Pancreas (tissue), 10 donors: Measurements from ENCODE around the gene SRRT. TPM values are rescaled to one million over a fixed set of nuclear protein-coding genes. Genes with fewer than 3 reads are reported as not detected.
"Not testable (repeated sequence)": the region's sequence is repeated elsewhere in the genome, so short reads cannot be mapped to it uniquely, and the experiment has no call there.

ENCODE experiments used
- ATAC-seq, 4 donors: fragments of 200-7000 bp; cut with Tn5 transposase; one replicate each; pipeline versions ENCODE4 v1.8.0 to v1.9.1; 2020; ENCODE audit warnings: mild to moderate bottlenecking in 4 of 4, moderate library complexity in 4 of 4
- DNase-seq, 6 donors: peaks; one replicate each; pipeline ENCODE4 v3.0.0-alpha.2; 2020
- FAIRE-seq: peaks from 2 replicates; lab custom pipeline; 2012; peaks lifted over from hg19 to GRCh38; lab: Jason Lieb, UNC
- H3K27ac ChIP-seq, 4 donors: fragments of 200-600 bp; sonication (generic); 1 replicate in 3 of 4; 2 replicates in 1 of 4; pipeline versions ENCODE4 v1.5.0 to v1.8.0; 2020
- H3K27me3 ChIP-seq, 4 donors: fragments of 200-600 bp; one replicate each; pipeline ENCODE4 v1.8.0; 2021
- H3K36me3 ChIP-seq, 3 donors: fragments of 200-600 bp; sonication (generic) in 1 of 3; one replicate each; pipeline versions ENCODE4 v1.5.0 to v1.8.0; 2020 to 2021
- H3K4me1 ChIP-seq, 3 donors: fragments of 200-600 bp; one replicate each; pipeline ENCODE4 v1.8.0; 2021
- H3K4me3 ChIP-seq, 4 donors: fragments of 200-600 bp; sonication (generic) in 2 of 4; one replicate each; pipeline versions ENCODE4 v1.5.0 to v1.8.0; 2020 to 2021
- H3K9me3 ChIP-seq, 4 donors: fragments of 200-600 bp; one replicate each; pipeline ENCODE4 v1.8.0; 2021
- CTCF ChIP-seq, 4 donors: fragments of 200-600 bp; sonication (generic) in 3 of 4; IDR thresholded peaks; one replicate each; pipeline versions ENCODE4 v1.5.0 to v1.8.0; 2021; ENCODE audit warnings: antibody characterized with exemption in 4 of 4
- WGBS, 2 donors: extraction: QIAGEN DNeasy Blood & Tissue Kit; methylation state at CpG; one replicate each; pipeline ENCODE4 v1.1.7; 2013; 5-methylcytosine and 5-hydroxymethylcytosine counted together
- intact Hi-C, 3 donors: fragments of 100-400 bp; cut with DNase I; formaldehyde crosslinking; loops; one replicate each; pipeline versions ENCODE4 v1.11.1 to v1.14.2; 2022
- polyA plus RNA-seq, 2 donors: library from polyadenylated mRNA; stranded (reverse); fragments of 200-250 nt; gene quantifications; one replicate each; pipeline ENCODE4 v1.2.3, GENCODE V29; 2013
- total RNA-seq, 6 donors: library from RNA; stranded (reverse); fragmentation: NEBNext Ultra II Directional in 4 of 6; extraction: Animal tissue kit (Norgen Biotek cat#: 25700) in 4 of 6; gene quantifications; one replicate each; pipeline versions ENCODE4 v1.2.1 to v1.2.4, GENCODE V29; 2021 to 2023
- donor health status: healthy with polysubstance abuse.
- donor health status: DM: no; HTN: no; CAD: no; lungs with moderate emphysema.
- donor health status: DM: no; HTN: no; CAD: no.
- donor health status: control.
- donor health status: control.
- donor health status: Bipolar disorder and iron deficiency.
- donor health status: DM: yes; HTN: yes; CAD: no.
- donor health status: DM: no; HTN: no; CAD: no.
- donor health status: DM: no; HTN: no; CAD: no.
- donor health status: DM: yes; HTN: yes; CAD: no.

The SRRT gene
- total and polyA plus RNA-seq, 8 donors, result 39.2 to 179 (median 60.3) TPM

DNA sequence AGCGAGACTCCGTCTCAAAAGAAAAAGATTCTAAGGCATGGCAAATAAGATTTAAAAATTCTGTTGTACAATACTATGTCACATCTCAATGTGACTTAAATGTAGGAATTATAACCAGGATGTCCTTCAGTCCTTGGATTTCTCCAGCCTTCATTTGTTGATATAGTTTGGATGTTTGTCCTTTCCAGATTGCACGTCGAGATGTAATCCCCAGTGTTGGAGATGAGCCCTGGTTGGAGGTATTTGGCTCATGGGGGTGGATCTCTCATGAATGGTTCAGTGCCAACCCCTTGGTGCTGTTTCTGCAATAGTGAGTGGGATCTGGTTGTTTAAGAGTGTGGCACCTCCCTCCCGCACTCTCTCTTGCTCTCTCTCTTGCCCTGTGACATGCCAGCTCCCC lies 33.6 kb downstream of the SRRT start:
- H3K27ac ChIP-seq, result no peak overlapping the region
- no peak for FAIRE-seq

DNA sequence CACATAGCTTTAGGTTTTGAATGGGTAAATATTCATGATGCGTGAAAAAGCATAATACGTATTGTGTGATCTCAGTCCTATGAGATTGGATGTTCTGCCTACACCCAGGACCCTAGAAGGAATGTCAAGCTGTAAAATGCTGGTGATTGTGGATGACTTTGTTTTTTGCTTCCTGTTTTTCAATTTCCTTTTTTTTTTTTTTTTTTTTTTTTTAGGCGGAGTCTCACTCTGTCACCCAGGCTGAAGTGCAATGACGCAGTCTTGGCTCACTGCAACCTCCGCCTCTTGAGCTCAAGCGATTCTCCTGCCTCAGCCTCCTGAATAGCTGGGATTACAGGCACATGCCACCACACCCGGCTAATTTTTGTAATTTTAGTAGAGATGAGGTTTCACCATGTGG lies 35.5 kb downstream of the SRRT start:
- not testable (repeated sequence) for FAIRE-seq

More for the DNA sequence above, 33.6 kb downstream of the SRRT start:
- H3K9me3 ChIP-seq, result no peaks in the 10 kb centered on the region
- no peak for TF ChIP-seq CTCF (IDR thresholded peaks at IDR 0.05)
- H3K27me3 ChIP-seq, result no peaks in the 10 kb centered on the region
- DNase-seq (no peak), ATAC-seq (no peak)
- H3K4me3 ChIP-seq, result no peak overlapping the region
- H3K36me3 ChIP-seq, result no peaks in the 10 kb centered on the region
- H3K4me1 ChIP-seq, result peaks cover 0 to 3% (median 0%) of the 10 kb centered on the region in 3 donors
- intact Hi-C loops, result no loop called here
- 92 to 93% methylated on average over 5 of the region's 5 CpGs for WGBS, 2 donors

GRCh38 chr7:100911484-100911883 lies 36.6 kb downstream of the SRRT start:
- H3K4me3 ChIP-seq, result no peak overlapping the region
- no peaks in the 10 kb centered on the region for H3K36me3 ChIP-seq
- DNase-seq (no peak), FAIRE-seq (no peak), ATAC-seq (no peak)
- intact Hi-C loops, result no loop called here
- WGBS, 2 donors, result 76 to 78% methylated on average over 3 of the region's 3 CpGs
- no peak for TF ChIP-seq CTCF (IDR thresholded peaks at IDR 0.05)
- H3K27ac ChIP-seq, result no peak overlapping the region
- no peaks in the 10 kb centered on the region for H3K9me3 ChIP-seq
- H3K27me3 ChIP-seq, result no peaks in the 10 kb centered on the region
- H3K4me1 ChIP-seq, result peaks cover 0 to 7% (median 6%) of the 10 kb centered on the region in 3 donors

More for the DNA sequence above, 35.5 kb downstream of the SRRT start:
- H3K36me3 ChIP-seq, DNase-seq, H3K9me3 ChIP-seq, ATAC-seq, intact Hi-C loops, H3K4me1 ChIP-seq, H3K27me3 ChIP-seq, H3K27ac ChIP-seq, H3K4me3 ChIP-seq: not testable (repeated sequence)
- WGBS, 2 donors, result 80 to 83% methylated on average over 6 to 7 of the region's 7 CpGs

GRCh38 chr7:100914208-100914878 lies 39.4 kb downstream of the SRRT start:
- ATAC-seq (peak; percentile 79 to 92 (median 90)), DNase-seq (peak in 5 of 6 donors; percentile 63 to 79 (median 71)), FAIRE-seq (no peak)
- no peak for TF ChIP-seq CTCF (IDR thresholded peaks at IDR 0.05)
- WGBS, 2 donors, result 58 to 62% methylated on average over 15 of the region's 15 CpGs
- Histone ChIP-seq H3K4me1 (peaks cover 0 to 7% (median 6%) of the 10 kb centered on the region in 3 donors), H3K36me3 (no peaks in the 10 kb centered on the region), H3K4me3 (no peak overlapping the region), H3K9me3 (no peaks in the 10 kb centered on the region), H3K27ac (peak overlapping the region in 2 of 4 donors; percentile 20 to 41), H3K27me3 (no peaks in the 10 kb centered on the region)
- intact Hi-C loops, result no loop called here

DNA sequence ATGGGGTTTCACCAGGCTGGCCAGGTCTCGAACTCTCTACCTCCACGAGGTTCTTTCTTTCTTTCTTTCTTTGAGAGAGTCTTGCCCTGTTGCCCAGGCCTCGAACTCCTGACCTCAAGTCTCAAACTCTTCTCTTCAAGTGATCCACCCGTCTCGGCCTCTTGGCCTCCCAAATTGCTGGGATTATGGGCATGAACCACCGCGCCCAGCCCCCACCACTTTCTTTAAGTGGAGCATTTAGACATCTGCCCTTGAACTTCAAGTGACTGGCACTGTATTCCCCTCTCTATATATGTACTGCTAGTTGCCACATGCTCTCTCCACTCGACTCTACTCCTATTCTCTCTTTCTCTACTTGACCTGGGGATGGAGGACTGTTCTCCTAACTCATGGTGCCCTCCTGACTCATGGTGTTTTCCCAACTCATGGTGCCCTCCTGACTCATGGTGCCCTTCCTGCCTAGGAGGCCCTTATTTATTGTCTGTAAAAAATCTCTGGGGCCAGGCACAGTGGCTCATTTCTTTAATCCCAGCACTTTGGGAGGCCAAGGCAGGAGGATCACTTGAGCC lies 40.1 kb downstream of the SRRT start:
- Histone ChIP-seq H3K4me1 (peaks cover 0 to 7% (median 6%) of the 10 kb centered on the region in 3 donors), H3K36me3 (no peaks in the 10 kb centered on the region), H3K4me3 (no peak overlapping the region), H3K27ac (peak overlapping the region in 1 of 4 donors; percentile 20), H3K9me3 (no peaks in the 10 kb centered on the region), H3K27me3 (no peaks in the 10 kb centered on the region)
- no peak for ATAC-seq
- DNase-seq, result no peak
- TF ChIP-seq CTCF (IDR thresholded peaks at IDR 0.05), result no peak
- intact Hi-C loops, result no loop called here
- WGBS, 2 donors, result 83 to 88% methylated on average over 8 of the region's 8 CpGs
- FAIRE-seq, result no peak

DNA sequence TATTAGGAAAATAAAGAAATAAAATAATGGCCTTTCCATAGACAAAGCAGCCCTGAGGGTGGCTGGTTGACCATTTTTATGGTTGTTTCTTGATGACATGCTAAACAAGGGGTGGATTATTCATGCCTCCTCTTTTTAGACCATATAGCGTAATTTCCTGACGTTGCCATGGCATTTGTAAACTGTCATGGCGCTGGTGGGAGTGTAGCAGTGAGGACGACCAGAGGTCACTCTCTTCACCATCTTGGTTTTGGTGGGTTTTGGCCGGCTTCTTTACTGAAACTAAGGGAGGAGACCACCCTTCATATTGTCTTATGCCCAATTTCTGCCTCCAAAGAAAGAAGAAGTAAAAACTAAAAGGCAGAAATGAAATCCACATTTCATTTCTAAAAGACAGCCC lies 44.4 kb downstream of the SRRT start:
- H3K4me3 ChIP-seq, ATAC-seq, H3K36me3 ChIP-seq, H3K27ac ChIP-seq, FAIRE-seq, intact Hi-C loops, H3K27me3 ChIP-seq, H3K9me3 ChIP-seq, DNase-seq, H3K4me1 ChIP-seq: not testable (repeated sequence)
- 83 to 84% methylated on average over 5 of the region's 5 CpGs for WGBS, 2 donors

GRCh38 chr7:100919779-100920437 lies 45.0 kb downstream of the SRRT start:
- H3K27me3 ChIP-seq, intact Hi-C loops: not testable (repeated sequence)
- WGBS, 2 donors, result 70 to 71% methylated on average over 9 of the region's 9 CpGs

More at GRCh38 chr7:100919779-100920437, 45.0 kb downstream of the SRRT start:
- not testable (repeated sequence) for DNase-seq, H3K4me1 ChIP-seq, H3K4me3 ChIP-seq, H3K27ac ChIP-seq, H3K9me3 ChIP-seq, ATAC-seq, H3K36me3 ChIP-seq, FAIRE-seq
